GM23338 (cell line): ENCODE measurements around the gene IPP. TPM values are rescaled to one million over a fixed set of nuclear protein-coding genes. Genes with fewer than 3 reads are reported as not detected.

Experiments
- ATAC-seq: fragments of 200-7000 bp; cut with Tn5 transposase; 3 replicates; pipeline ENCODE4 v1.9.1; 2020
- DNase-seq: peaks from one replicate; pipeline ENCODE4 v3.0.0-alpha.2; 2015; ENCODE audit warnings: low spot score
- H2AFZ ChIP-seq: fragments of 200-600 bp; sonication (generic); 2 replicates; pipeline ENCODE4 v1.8.0; 2016; ENCODE audit warnings: antibody characterized with exemption, mild to moderate bottlenecking, moderate library complexity
- H3F3A ChIP-seq: fragments of 200-600 bp; sonication (generic); replicated peaks from 2 replicates; pipeline ENCODE4 v1.8.0; 2017; ENCODE audit warnings: antibody characterized with exemption, mixed run types, low read depth
- H3K27ac ChIP-seq: fragments of 200-600 bp; sonication (generic); 2 replicates; pipeline ENCODE4 v1.6.1; 2016; ENCODE audit warnings: low read depth
- H3K27me3 ChIP-seq: fragments of 200-600 bp; sonication (generic); 2 replicates; pipeline ENCODE4 v1.8.0; 2016; ENCODE audit warnings: mild to moderate bottlenecking, mixed run types, moderate library complexity; ENCODE audit not compliant: insufficient read depth
- H3K36me3 ChIP-seq: fragments of 200-600 bp; sonication (generic); 2 replicates; pipeline ENCODE4 v1.8.0; 2016; ENCODE audit warnings: mild to moderate bottlenecking; ENCODE audit not compliant: insufficient read depth
- H3K4me1 ChIP-seq: fragments of 200-600 bp; sonication (generic); 2 replicates; pipeline ENCODE4 v1.8.0; 2016; ENCODE audit warnings: mild to moderate bottlenecking, moderate library complexity; ENCODE audit not compliant: insufficient read depth
- H3K4me2 ChIP-seq: fragments of 200-600 bp; sonication (generic); 2 replicates; pipeline ENCODE4 v1.7.1; 2017; ENCODE audit warnings: mixed run types
- H3K4me3 ChIP-seq: fragments of 200-600 bp; sonication (generic); 2 replicates; pipeline ENCODE4 v1.6.1; 2016; ENCODE audit warnings: mixed run types
- H3K79me2 ChIP-seq: fragments of 200-600 bp; sonication (generic); replicated peaks from 2 replicates; pipeline ENCODE4 v1.8.0; 2017; ENCODE audit warnings: mild to moderate bottlenecking; ENCODE audit not compliant: insufficient read depth
- H3K9me2 ChIP-seq: fragments of 200-600 bp; sonication (generic); 2 replicates; pipeline ENCODE4 v1.8.0; 2017; ENCODE audit not compliant: insufficient read depth
- H4K20me1 ChIP-seq: fragments of 200-600 bp; sonication (generic); replicated peaks from 2 replicates; pipeline ENCODE4 v1.8.0; 2017; ENCODE audit warnings: mild to moderate bottlenecking; ENCODE audit not compliant: insufficient read depth
- H3K27ac Mint-ChIP-seq: 2 replicates; pipeline ENCODE4 v1.8.0; 2020; ENCODE audit warnings: inconsistent platforms, mild to moderate bottlenecking, moderate library complexity, mixed read lengths
- H3K27me3 Mint-ChIP-seq: 3 replicates; pipeline ENCODE4 v1.8.0; 2022; ENCODE audit warnings: low read depth, mild to moderate bottlenecking, moderate library complexity, mixed read lengths, inconsistent platforms; ENCODE audit not compliant: insufficient read depth, poor library complexity
- H3K36me3 Mint-ChIP-seq: 3 replicates; pipeline ENCODE4 v1.8.0; 2021; ENCODE audit warnings: low read depth, mild to moderate bottlenecking, inconsistent platforms, moderate library complexity, mixed read lengths
- H3K4me1 Mint-ChIP-seq: 3 replicates; pipeline ENCODE4 v1.8.0; 2020; ENCODE audit warnings: mild to moderate bottlenecking, inconsistent platforms, mixed read lengths
- H3K4me3 Mint-ChIP-seq: 3 replicates; pipeline ENCODE4 v1.8.0; 2021; ENCODE audit warnings: moderate library complexity, mild to moderate bottlenecking, inconsistent platforms, mixed read lengths
- H3K9me3 Mint-ChIP-seq: 3 replicates; pipeline ENCODE4 v1.8.0; 2020; ENCODE audit warnings: moderate library complexity, mild to moderate bottlenecking, inconsistent platforms, mixed read lengths
- ETS1 ChIP-seq: IDR thresholded peaks from 2 replicates; pipeline ENCODE4 v1.6.1; 2016; ENCODE audit warnings: antibody characterized with exemption
- EZH2 ChIP-seq: fragments of 200-600 bp; sonication (generic); IDR thresholded peaks from one replicate; pipeline ENCODE4 v1.8.0; 2017; ENCODE audit warnings: antibody characterized with exemption, mild to moderate bottlenecking, low read depth; ENCODE audit not compliant: unreplicated experiment
- EZH2phosphoT487 ChIP-seq: fragments of 200-600 bp; sonication (generic); IDR thresholded peaks from one replicate; pipeline ENCODE4 v1.8.1; 2018; ENCODE audit warnings: antibody characterized with exemption; ENCODE audit not compliant: unreplicated experiment
- JUNB ChIP-seq: IDR thresholded peaks from one replicate; pipeline ENCODE4 v1.6.1; 2016; ENCODE audit warnings: antibody characterized with exemption; ENCODE audit not compliant: unreplicated experiment
- NANOG ChIP-seq: IDR thresholded peaks from 2 replicates; pipeline ENCODE4 v1.6.1; 2016; ENCODE audit warnings: antibody characterized with exemption, borderline replicate concordance
- POLR2AphosphoS5 ChIP-seq: IDR thresholded peaks from 2 replicates; pipeline ENCODE4 v1.6.1; 2016; ENCODE audit warnings: antibody characterized with exemption, low read depth
- REST ChIP-seq: IDR thresholded peaks from one replicate; pipeline ENCODE4 v1.6.1; 2018; ENCODE audit warnings: antibody characterized with exemption; ENCODE audit not compliant: unreplicated experiment
- ZNF114 ChIP-seq: fragments of 250-450 bp; sonication (Bioruptor Pico); IDR thresholded peaks from 2 replicates; pipeline ENCODE4 v1.5.0; 2020; ENCODE audit warnings: mild to moderate bottlenecking, moderate library complexity
- ZNF462 ChIP-seq: fragments of 250-450 bp; sonication (Bioruptor Pico); IDR thresholded peaks from 2 replicates; pipeline ENCODE4 v1.5.0; 2020; ENCODE audit warnings: mild to moderate bottlenecking, moderate library complexity
- polyA plus RNA-seq: library from polyadenylated mRNA; unstranded; fragments of >200 nt; fragmentation: Nextera tagmentation; extraction: Ambion mirVana; gene quantifications from 2 replicates; pipeline ENCODE4 v1.2.1, GENCODE V29; 2016
- total RNA-seq: library from RNA; depleted of rRNA; stranded (reverse); fragments of >200 nt; shearing (Covaris generic); gene quantifications from 2 replicates; pipeline ENCODE4 v1.2.3, GENCODE V29; 2014

IPP gene
- total and polyA plus RNA-seq, 2 experiments from 2014 or later: 1.8 to 2.8 TPM

- Mint-ChIP-seq H3K36me3 (peaks cover 8% of the 10 kb centered on the region; the same call in 2 of the 3 replicates), H3K27me3 (peaks cover under 1% of the 10 kb centered on the region), H3K9me3 (peaks cover 3% of the 10 kb centered on the region; the same call in 2 of the 3 replicates), H3K4me3 (no peak overlapping the region), H3K27ac (no peak overlapping the region), H3K4me1 (no peaks in the 10 kb centered on the region)
- H3K4me1 ChIP-seq: no peaks in the 10 kb centered on the region
- no peaks in the 10 kb centered on the region for H3K9me2 ChIP-seq
- DNase-seq (no peak), ATAC-seq (no peak)
- no peak overlapping the region for H3K4me2 ChIP-seq
- TF ChIP-seq JUNB (no peak), ZNF114 (no peak), EZH2phosphoT487 (no peak), ETS1 (no peak), ZNF462 (CRISPR knock-in tag) (no peak)
- H3K36me3 ChIP-seq: no peaks in the 10 kb centered on the region
- H3K27me3 ChIP-seq: no peaks in the 10 kb centered on the region
- no peaks in the 10 kb centered on the region for H3F3A ChIP-seq
- H3K4me3 ChIP-seq: no peak overlapping the region
- H3K79me2 ChIP-seq: no peaks in the 10 kb centered on the region
- no peak overlapping the region for H3K27ac ChIP-seq
- no peak overlapping the region for H2AFZ ChIP-seq
- H4K20me1 ChIP-seq: no peaks in the 10 kb centered on the region
Measured at GRCh38 chr1:45721207-45721606, 29.2 kb downstream of the IPP start.

- Histone ChIP-seq H3K9me2 (no peaks in the 10 kb centered on the region), H3K4me3 (no peak overlapping the region), H3K4me2 (no peak overlapping the region), H3K4me1 (no peaks in the 10 kb centered on the region), H3K27me3 (no peaks in the 10 kb centered on the region), H3K27ac (no peak overlapping the region), H3K36me3 (no peaks in the 10 kb centered on the region), H3K79me2 (no peaks in the 10 kb centered on the region), H3F3A (no peaks in the 10 kb centered on the region), H4K20me1 (no peaks in the 10 kb centered on the region), H2AFZ (no peak overlapping the region)
- Mint-ChIP-seq H3K4me1 (no peaks in the 10 kb centered on the region), H3K9me3 (peaks cover under 1% of the 10 kb centered on the region; the same call in 2 of the 3 replicates), H3K27ac (no peak overlapping the region), H3K36me3 (peaks cover 6% of the 10 kb centered on the region; the same call in 2 of the 3 replicates), H3K27me3 (peaks cover 1% of the 10 kb centered on the region), H3K4me3 (no peak overlapping the region)
- ATAC-seq (no peak), DNase-seq (no peak)
- TF ChIP-seq REST (no peak), EZH2 (no peak), ZNF114 (no peak), NANOG (no peak), POLR2AphosphoS5 (no peak), ETS1 (no peak), JUNB (no peak)
Measured at GRCh38 chr1:45718289-45718688, 32.2 kb downstream of the IPP start.
